PC-3 (cell line): Measurements from ENCODE around the gene LRCOL1. TPM values are rescaled to one million over a fixed set of nuclear protein-coding genes. Genes with fewer than 3 reads are reported as not detected.

Experiments
- ATAC-seq: fragments of 200-7000 bp; cut with Tn5 transposase; 2 replicates; pipeline ENCODE4 v1.9.1; 2020; ENCODE audit warnings: mild to moderate bottlenecking, moderate library complexity
- BruUV-seq: library from RNA; stranded (reverse); fragments of 400-500 nt; replicated peaks from 2 replicates; lab custom pipeline; 2021; lab: Mats Ljungman, UMichigan
- CTCF ChIA-PET: fragments of 300-600 bp; sonication (Branson Sonifier 250); formaldehyde crosslinking; loops from one replicate; lab custom pipeline; 2022; ENCODE audit warnings: antibody characterized with exemption; lab: Charles Lee
- POLR2A ChIA-PET: fragments of 300-600 bp; sonication (Branson Sonifier 250); formaldehyde crosslinking; loops from one replicate; lab custom pipeline; 2022; ENCODE audit warnings: antibody characterized with exemption; ENCODE audit not compliant: unreplicated experiment; lab: Charles Lee
- DNase-seq: peaks from one replicate; pipeline ENCODE4 v3.0.0-alpha.2; 2015
- H2AFZ ChIP-seq: fragments of 300-600 bp; sonication (generic); 2 replicates; pipeline ENCODE4 v1.6.0; 2016; ENCODE audit warnings: antibody characterized with exemption, low read length
- H3F3A ChIP-seq: fragments of 300-600 bp; sonication (generic); one replicate; pipeline ENCODE4 v1.6.0; 2017; ENCODE audit warnings: antibody characterized with exemption, low read length, control low read depth, mild to moderate bottlenecking; ENCODE audit not compliant: unreplicated experiment
- H3K27ac ChIP-seq: fragments of 300-600 bp; sonication (generic); 2 replicates; pipeline ENCODE4 v1.5.1; 2016; ENCODE audit warnings: mild to moderate bottlenecking, low read length
- H3K27me3 ChIP-seq: fragments of 300-600 bp; sonication (generic); 2 replicates; pipeline ENCODE4 v1.6.1; 2016; ENCODE audit warnings: low read length, mixed read lengths
- H3K36me3 ChIP-seq: fragments of 300-600 bp; sonication (generic); 2 replicates; pipeline ENCODE4 v1.6.1; 2016; ENCODE audit warnings: low read depth, mixed run types, low read length, mixed read lengths
- H3K4me1 ChIP-seq: fragments of 300-600 bp; sonication (generic); 2 replicates; pipeline ENCODE4 v1.5.1; 2016; ENCODE audit warnings: low read length; ENCODE audit not compliant: insufficient read depth
- H3K4me2 ChIP-seq: fragments of 300-600 bp; sonication (generic); 2 replicates; pipeline ENCODE4 v1.6.0; 2016; ENCODE audit warnings: low read length
- H3K4me3 ChIP-seq: fragments of 300-600 bp; sonication (generic); 2 replicates; pipeline ENCODE4 v1.5.1; 2016; ENCODE audit warnings: mild to moderate bottlenecking, low read length, mixed read lengths
- H3K79me2 ChIP-seq: fragments of 300-600 bp; sonication (generic); 2 replicates; pipeline ENCODE4 v1.6.1; 2017; ENCODE audit warnings: low read length, mixed read lengths
- H3K9ac ChIP-seq: fragments of 300-600 bp; sonication (generic); 2 replicates; pipeline ENCODE4 v1.6.0; 2016; ENCODE audit warnings: mild to moderate bottlenecking, low read length
- H3K9me2 ChIP-seq: fragments of 300-600 bp; sonication (generic); replicated peaks from 2 replicates; pipeline ENCODE4 v1.6.1; 2016; ENCODE audit warnings: mixed run types, low read length, mixed read lengths
- H3K9me3 ChIP-seq: fragments of 300-600 bp; sonication (generic); 2 replicates; pipeline ENCODE4 v1.6.1; 2016; ENCODE audit warnings: low read length, mixed read lengths
- H4K20me1 ChIP-seq: fragments of 300-600 bp; sonication (generic); 2 replicates; pipeline ENCODE4 v1.6.1; 2016; ENCODE audit warnings: low read length, mixed read lengths
- EZH2 ChIP-seq: fragments of 300-600 bp; sonication (generic); IDR thresholded peaks from one replicate; pipeline ENCODE4 v1.6.1; 2017; ENCODE audit warnings: antibody characterized with exemption, mild to moderate bottlenecking, low read length; ENCODE audit not compliant: unreplicated experiment
- EZH2phosphoT487 ChIP-seq: fragments of 300-600 bp; sonication (generic); IDR thresholded peaks from 2 replicates; pipeline ENCODE4 v1.6.1; 2018; ENCODE audit warnings: mild to moderate bottlenecking, antibody characterized with exemption, low read length, borderline replicate concordance
- intact Hi-C: fragments of 100-400 bp; cut with micrococcal nuclease; formaldehyde crosslinking; loops from 2 replicates; pipeline ENCODE4 v1.9.0; 2023
- total RNA-seq: library from RNA; depleted of rRNA; stranded (reverse); fragments of >200 nt; gene quantifications from 2 replicates; pipeline ENCODE4 v1.2.3, GENCODE V29; 2014
- TF ChIP-seq, protein P1 (sequence below): fragments of 300-600 bp; sonication (generic); conservative IDR thresholded peaks from 2 replicates; pipeline ENCODE4 v1.5.1; 2017; ENCODE audit warnings: antibody characterized with exemption, low read depth, mild to moderate bottlenecking, low read length

Gene LRCOL1
- total RNA-seq, 1 experiment from 2014 or later, result not detected

- H3K27me3 ChIP-seq, result peaks cover 38% of the 10 kb centered on the region
- H3K36me3 ChIP-seq, result no peaks in the 10 kb centered on the region
- DNase-seq (no peak), ATAC-seq (no peak)
- H3K9me3 ChIP-seq, result 0 out of 2 replicates have a peak, but pooled peaks cover 3% of the 10 kb centered on the region
- BruUV-seq, result no TSS peak
- no peak overlapping the region for H3K4me3 ChIP-seq
- TF ChIP-seq EZH2 (no peak), EZH2phosphoT487 (no peak)
- TF ChIP-seq, protein P1, sequence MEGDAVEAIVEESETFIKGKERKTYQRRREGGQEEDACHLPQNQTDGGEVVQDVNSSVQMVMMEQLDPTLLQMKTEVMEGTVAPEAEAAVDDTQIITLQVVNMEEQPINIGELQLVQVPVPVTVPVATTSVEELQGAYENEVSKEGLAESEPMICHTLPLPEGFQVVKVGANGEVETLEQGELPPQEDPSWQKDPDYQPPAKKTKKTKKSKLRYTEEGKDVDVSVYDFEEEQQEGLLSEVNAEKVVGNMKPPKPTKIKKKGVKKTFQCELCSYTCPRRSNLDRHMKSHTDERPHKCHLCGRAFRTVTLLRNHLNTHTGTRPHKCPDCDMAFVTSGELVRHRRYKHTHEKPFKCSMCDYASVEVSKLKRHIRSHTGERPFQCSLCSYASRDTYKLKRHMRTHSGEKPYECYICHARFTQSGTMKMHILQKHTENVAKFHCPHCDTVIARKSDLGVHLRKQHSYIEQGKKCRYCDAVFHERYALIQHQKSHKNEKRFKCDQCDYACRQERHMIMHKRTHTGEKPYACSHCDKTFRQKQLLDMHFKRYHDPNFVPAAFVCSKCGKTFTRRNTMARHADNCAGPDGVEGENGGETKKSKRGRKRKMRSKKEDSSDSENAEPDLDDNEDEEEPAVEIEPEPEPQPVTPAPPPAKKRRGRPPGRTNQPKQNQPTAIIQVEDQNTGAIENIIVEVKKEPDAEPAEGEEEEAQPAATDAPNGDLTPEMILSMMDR, result no peak
- no peak overlapping the region for H3K9ac ChIP-seq
- no peaks in the 10 kb centered on the region for H4K20me1 ChIP-seq
- no peaks in the 10 kb centered on the region for H3F3A ChIP-seq
- H2AFZ ChIP-seq, result no peak overlapping the region
- POLR2A ChIA-PET, result no interaction called here
- H3K4me2 ChIP-seq, result no peak overlapping the region
- H3K79me2 ChIP-seq, result no peaks in the 10 kb centered on the region
- H3K27ac ChIP-seq, result no peak overlapping the region
- CTCF ChIA-PET, result interaction anchor here (1.0 to 1.2 kb wide), 3 partner anchors 14 to 201 kb away, joined by 4 to 7 read pairs (median 6); no protein-coding TSS in a partner anchor
- intact Hi-C loops, result loop anchor here (1.0 kb wide), 2 partner anchors 15 to 200 kb away; no protein-coding TSS in a partner anchor
- no peaks in the 10 kb centered on the region for H3K9me2 ChIP-seq
- H3K4me1 ChIP-seq, result no peaks in the 10 kb centered on the region
Measured at GRCh38 chr12:132615579-132616038, 5.2 kb upstream of the LRCOL1 start.

DNA sequence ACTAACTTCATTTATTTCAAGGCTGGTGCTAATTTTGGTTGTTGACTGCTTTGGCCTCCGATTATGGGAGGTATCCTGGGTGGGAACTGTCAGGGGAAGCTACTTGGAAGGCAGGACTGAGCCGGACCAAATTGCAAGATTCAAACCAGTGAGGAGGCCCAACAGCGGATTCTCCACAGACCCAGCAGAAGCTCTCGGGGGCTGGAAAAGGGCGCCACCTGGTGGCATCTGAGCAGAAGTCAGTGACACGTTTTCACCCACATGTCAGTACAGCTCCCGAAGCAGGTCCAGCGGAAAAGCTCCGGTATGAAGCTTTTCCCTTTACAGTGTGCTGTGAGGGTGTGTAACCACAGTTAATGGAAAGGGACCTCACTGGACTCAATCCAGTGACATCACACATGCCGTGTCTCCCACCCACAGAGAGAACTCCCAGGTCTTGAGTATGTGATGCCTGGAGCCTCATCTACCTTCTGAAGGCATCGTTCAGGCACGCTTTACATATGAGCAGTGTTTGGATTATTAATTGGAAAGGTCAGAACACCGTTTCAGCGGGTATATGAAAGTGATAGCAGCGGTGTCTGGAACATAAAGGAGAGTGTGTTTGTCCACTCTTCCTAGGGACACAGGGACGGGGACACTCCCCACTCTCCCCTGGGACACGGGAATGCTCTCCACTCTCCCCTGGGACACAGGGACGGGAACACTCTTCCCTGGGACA lies 4.6 kb upstream of the LRCOL1 start:
- no peaks in the 10 kb centered on the region for H3K4me1 ChIP-seq
- 0 out of 2 replicates have a peak, but pooled peaks cover 3% of the 10 kb centered on the region for H3K9me3 ChIP-seq
- CTCF ChIA-PET, result interaction anchor here (0.9 to 1.2 kb wide), 4 partner anchors 14 to 201 kb away, joined by 4 to 7 read pairs (median 6); no protein-coding TSS in a partner anchor
- BruUV-seq, result no TSS peak
- peak overlapping the region; percentile 11; the same call in 1 of the 2 replicates for H2AFZ ChIP-seq
- H3K9me2 ChIP-seq, result no peaks in the 10 kb centered on the region
- H3K4me3 ChIP-seq, result no peak overlapping the region
- DNase-seq (peak; percentile 90), ATAC-seq (peak; percentile 97)
- no peaks in the 10 kb centered on the region for H4K20me1 ChIP-seq
- H3K27me3 ChIP-seq, result peaks cover 38% of the 10 kb centered on the region
- H3K9ac ChIP-seq, result no peak overlapping the region
- no peak overlapping the region for H3K27ac ChIP-seq
- H3K36me3 ChIP-seq, result no peaks in the 10 kb centered on the region
- no peaks in the 10 kb centered on the region for H3F3A ChIP-seq
- H3K4me2 ChIP-seq, result no peak overlapping the region
- intact Hi-C loops, result loop anchor here (1.0 kb wide), 2 partner anchors 15 to 200 kb away; no protein-coding TSS in a partner anchor
- TF ChIP-seq, protein P1, result peak; percentile 97
- TF ChIP-seq EZH2phosphoT487, result no peak
- POLR2A ChIA-PET, result no interaction called here
- no peaks in the 10 kb centered on the region for H3K79me2 ChIP-seq

DNA sequence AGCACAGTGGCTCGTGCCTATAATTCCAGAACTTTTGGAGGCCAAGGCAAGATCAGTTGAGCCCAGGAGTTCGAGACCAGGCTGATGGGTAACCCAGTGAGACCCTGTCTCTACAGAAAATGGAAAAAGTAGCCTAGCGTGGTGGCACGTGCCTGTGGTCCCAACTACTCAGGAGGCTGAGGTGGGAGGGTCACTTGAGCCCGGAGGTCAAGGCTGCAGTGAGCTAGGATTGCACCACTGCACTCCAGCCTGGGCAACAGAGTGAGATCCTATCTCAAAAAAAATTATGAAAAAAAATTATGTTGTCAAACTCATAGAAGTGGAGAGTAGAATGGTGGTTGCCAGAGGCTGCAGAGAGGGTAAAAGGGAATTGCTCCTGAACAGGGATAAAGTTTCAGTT lies 3.6 kb upstream of the LRCOL1 start:
- Histone ChIP-seq H3F3A (no peaks in the 10 kb centered on the region), H3K4me3 (no peak overlapping the region), H3K9me2 (no peaks in the 10 kb centered on the region), H4K20me1 (no peaks in the 10 kb centered on the region), H3K27me3 (peaks cover 34% of the 10 kb centered on the region), H3K9ac (no peak overlapping the region), H3K4me2 (no peak overlapping the region), H3K27ac (no peak overlapping the region), H3K9me3 (0 out of 2 replicates have a peak, but pooled peaks cover 3% of the 10 kb centered on the region), H3K36me3 (no peaks in the 10 kb centered on the region), H3K4me1 (no peaks in the 10 kb centered on the region), H3K79me2 (no peaks in the 10 kb centered on the region), H2AFZ (no peak overlapping the region)
- ATAC-seq (no peak), DNase-seq (no peak)
- BruUV-seq, result no TSS peak
- ChIA-PET CTCF (no interaction called here), POLR2A (no interaction called here)
- TF ChIP-seq EZH2phosphoT487, result no peak
- TF ChIP-seq, protein P1, result no peak
- no peak for TF ChIP-seq EZH2
- intact Hi-C loops, result no loop called here
